ENCODE measurements around the gene UBE2E3.
A peak's percentile ranks its signal among the peaks of the same experiment; 100 is the strongest.

UBE2E3 gene

GRCh38 chr2:181021199-181021789 lies 40.9 kb downstream of the UBE2E3 start:
- Histone ChIP-seq H3K27me3 (ENCODE audit: insufficient read depth, low read depth, severe bottlenecking) (no peaks in the 10 kb centered on the region), H3K27ac (no peak overlapping the region), H3K4me3 (ENCODE audit: low read depth, low read length) (no peak overlapping the region), H3K9me3 (ENCODE audit: severe bottlenecking) (no peaks in the 10 kb centered on the region), H3K36me3 (no peaks in the 10 kb centered on the region)
- DNase-seq = no peak
- no peak for TF ChIP-seq CTCF (IDR thresholded peaks at IDR 0.05; ENCODE audit: low read depth, low read length)

GRCh38 chr2:181022652-181023051 lies 42.2 kb downstream of the UBE2E3 start:
- no peak for TF ChIP-seq CTCF (IDR thresholded peaks at IDR 0.05; ENCODE audit: low read depth, low read length)
- H3K9me3 ChIP-seq (ENCODE audit: severe bottlenecking) = no peaks in the 10 kb centered on the region
- no peak overlapping the region for H3K4me3 ChIP-seq (ENCODE audit: low read depth, low read length)
- no peaks in the 10 kb centered on the region for H3K36me3 ChIP-seq
- H3K27me3 ChIP-seq (ENCODE audit: insufficient read depth, low read depth, severe bottlenecking) = no peaks in the 10 kb centered on the region
- H3K27ac ChIP-seq = peak overlapping the region; percentile 9
- DNase-seq = no peak

GRCh38 chr2:181025004-181025403 lies 44.6 kb downstream of the UBE2E3 start:
- H3K4me3 ChIP-seq (ENCODE audit: low read depth, low read length) = no peak overlapping the region
- no peak for DNase-seq
- no peak for TF ChIP-seq CTCF (IDR thresholded peaks at IDR 0.05; ENCODE audit: low read depth, low read length)
- H3K27me3 ChIP-seq (ENCODE audit: insufficient read depth, low read depth, severe bottlenecking) = no peaks in the 10 kb centered on the region
- no peaks in the 10 kb centered on the region for H3K9me3 ChIP-seq (ENCODE audit: severe bottlenecking)
- no peaks in the 10 kb centered on the region for H3K36me3 ChIP-seq
- H3K27ac ChIP-seq = no peak overlapping the region

GRCh38 chr2:181036445-181036844 lies 56.0 kb downstream of the UBE2E3 start:
- H3K4me3 ChIP-seq (ENCODE audit: low read depth, low read length) = no peak overlapping the region
- DNase-seq = no peak
- no peaks in the 10 kb centered on the region for H3K27me3 ChIP-seq (ENCODE audit: insufficient read depth, low read depth, severe bottlenecking)
- no peaks in the 10 kb centered on the region for H3K36me3 ChIP-seq
- H3K9me3 ChIP-seq (ENCODE audit: severe bottlenecking) = no peaks in the 10 kb centered on the region
- H3K27ac ChIP-seq = no peak overlapping the region
- no peak for TF ChIP-seq CTCF (IDR thresholded peaks at IDR 0.05; ENCODE audit: low read depth, low read length)

- TF ChIP-seq CTCF (IDR thresholded peaks at IDR 0.05; ENCODE audit: low read depth, low read length) = no peak
- Histone ChIP-seq H3K9me3 (ENCODE audit: severe bottlenecking) (no peaks in the 10 kb centered on the region), H3K27me3 (ENCODE audit: insufficient read depth, low read depth, severe bottlenecking) (no peaks in the 10 kb centered on the region), H3K27ac (no peak overlapping the region), H3K4me3 (ENCODE audit: low read depth, low read length) (no peak overlapping the region), H3K36me3 (no peaks in the 10 kb centered on the region)
- DNase-seq = no peak
Measured at GRCh38 chr2:181036848-181037603, 56.6 kb downstream of the UBE2E3 start.

Data from WERI-Rb-1 (cell line).